Non-pigmented ciliary epithelial cell (primary cell): ENCODE data around the gene DCDC2C.

Experiments
- DNase-seq: peaks from one replicate; pipeline ENCODE4 v3.0.0-alpha.2; 2010; ENCODE audit warnings: low read depth

The DCDC2C gene

DNA sequence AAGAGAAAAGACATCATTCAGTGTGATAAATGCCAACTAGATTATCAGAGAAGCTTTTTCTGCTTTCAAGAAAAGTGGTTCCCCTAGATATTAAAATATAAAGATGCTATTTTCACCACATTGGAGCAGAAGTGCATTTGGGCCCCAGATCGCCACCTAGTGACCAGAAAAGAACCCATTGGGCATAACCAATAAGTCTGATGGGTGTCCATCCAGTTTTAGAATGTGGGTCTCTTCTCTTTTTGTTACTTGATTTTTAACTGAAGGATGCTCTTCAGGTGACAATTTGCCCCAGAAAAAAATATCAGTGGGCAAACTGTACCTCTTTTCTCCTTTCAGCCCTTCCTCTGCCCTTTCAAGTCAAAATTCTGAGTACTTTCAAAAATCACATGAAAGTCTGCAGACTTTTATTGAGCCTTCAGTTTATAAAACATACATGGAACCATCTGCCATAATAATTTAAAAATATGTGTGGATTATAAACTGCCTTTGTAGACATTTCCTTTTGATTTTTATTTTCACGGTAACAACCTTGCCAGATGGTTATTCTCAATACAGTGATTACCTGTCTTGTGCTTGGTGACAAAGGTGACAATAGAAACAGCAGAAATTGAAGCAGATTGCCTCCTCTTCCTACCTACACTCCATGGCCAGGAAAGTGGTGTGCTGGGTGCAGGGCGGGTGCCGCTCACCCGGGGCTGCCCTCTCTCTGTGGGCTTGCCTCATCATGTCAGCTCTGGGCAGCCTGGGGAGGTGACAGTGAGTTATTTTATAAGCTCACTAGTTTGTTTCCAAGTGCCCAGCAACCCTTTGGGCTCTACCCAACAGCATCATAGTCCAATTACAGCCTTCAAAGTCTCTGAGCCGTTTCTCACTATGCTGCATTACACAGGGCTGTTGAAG is 124.5 kb downstream of the DCDC2C start:
- peak; percentile 6 for DNase-seq

DNA sequence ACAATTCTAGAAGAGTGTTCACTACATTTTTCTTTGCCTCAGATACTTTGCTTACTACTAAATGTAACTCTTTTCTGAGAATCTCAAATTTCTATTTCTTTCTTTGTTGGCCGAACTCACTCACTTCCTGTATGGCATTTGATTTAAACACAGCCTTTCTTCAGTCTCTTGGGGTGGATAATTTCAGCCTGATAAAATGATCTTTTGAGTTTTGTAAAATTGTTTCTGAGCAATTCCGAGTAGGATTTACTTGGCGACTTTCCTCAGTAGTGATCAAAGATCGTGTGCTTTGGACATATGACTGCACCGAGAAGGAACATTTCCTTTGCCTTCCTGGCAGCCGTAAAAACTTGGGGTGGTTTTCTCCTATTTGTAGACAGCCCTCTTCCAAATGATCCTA is 127.4 kb downstream of the DCDC2C start:
- DNase-seq = no peak

DNA sequence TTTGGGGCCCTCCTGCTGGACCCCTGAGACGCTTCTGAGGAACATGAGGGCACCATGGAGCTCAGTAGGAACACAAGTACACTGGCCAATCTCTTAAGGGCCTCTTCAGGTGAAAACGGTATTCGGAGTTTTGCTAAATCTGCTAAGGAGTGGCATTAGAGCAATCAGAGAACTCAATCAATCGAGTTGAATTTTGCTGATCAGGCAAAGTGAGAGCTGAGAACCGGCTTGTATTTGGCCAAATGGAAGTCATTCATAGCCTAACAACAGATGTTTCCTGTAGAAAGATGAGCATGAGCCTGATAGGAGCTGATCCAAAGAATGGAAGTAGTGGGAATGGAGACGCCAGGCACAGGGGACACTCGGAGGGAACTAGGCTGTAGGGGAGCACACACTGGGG is 133.7 kb downstream of the DCDC2C start:
- DNase-seq = no peak

DNA sequence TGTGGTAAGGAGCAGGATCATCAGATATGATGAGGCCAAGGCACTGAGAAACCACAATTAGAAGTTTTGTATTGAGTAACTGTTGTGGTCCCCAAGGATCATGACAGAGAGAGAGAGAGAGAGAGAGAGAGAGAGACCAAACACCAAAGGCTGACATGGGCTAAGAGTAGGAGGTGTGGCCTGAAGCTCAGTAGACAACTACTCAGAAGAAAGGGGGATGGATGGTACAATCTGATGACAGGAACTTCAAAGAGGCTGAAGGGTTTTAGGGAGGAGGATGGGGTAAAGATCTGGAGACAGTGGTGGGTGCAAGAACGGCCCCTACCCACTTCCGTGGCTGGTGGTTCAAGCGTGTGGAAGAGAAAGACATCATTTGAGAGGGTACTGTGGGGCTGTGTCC is 135.0 kb downstream of the DCDC2C start:
- DNase-seq = no peak

DNA sequence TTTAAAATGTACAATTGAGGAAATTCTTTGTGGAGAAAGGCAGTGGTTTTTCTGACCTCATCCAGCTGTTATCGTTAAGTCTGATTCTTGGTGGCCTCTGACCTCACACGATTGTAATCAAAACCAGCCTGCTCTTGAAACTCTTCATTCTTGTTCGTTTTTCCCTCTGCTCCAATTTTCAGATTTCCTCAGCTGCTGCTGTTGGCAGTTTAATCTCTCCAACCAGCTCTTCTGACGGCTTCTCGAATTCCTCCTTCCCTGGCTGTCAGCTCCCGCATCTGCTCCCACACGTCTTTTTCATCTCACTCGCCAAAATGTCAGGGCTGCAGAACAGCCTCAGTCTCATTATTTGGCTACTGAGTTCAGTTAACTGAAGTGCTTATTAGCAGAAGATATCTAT is 136.1 kb downstream of the DCDC2C start:
- no peak for DNase-seq

DNA sequence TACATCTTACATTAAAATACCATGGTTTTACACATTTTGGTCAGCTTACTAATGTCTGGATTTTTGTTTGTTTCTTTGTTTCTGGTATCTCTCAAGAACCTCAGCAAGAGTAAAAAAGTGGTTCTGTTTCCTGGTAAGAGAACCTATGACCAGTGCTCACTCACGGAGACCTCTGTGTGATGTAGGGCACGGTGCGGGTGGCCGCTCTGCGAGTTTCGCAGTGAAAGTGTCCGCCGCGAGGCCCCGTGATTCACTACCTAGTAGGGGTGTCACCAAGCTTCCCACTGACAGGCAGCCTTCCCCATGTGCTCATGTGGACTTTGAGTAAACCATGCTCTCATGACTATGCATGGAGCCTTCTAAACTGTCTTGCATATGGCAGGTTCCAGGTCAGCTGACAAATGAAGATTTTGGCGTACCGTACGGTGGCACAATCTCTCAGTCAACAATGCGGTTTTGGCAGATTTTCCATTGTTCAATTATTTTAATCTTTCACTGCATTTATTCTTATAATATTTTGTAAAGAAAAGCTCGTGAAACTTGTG is 137.3 kb downstream of the DCDC2C start:
- DNase-seq = no peak

DNA sequence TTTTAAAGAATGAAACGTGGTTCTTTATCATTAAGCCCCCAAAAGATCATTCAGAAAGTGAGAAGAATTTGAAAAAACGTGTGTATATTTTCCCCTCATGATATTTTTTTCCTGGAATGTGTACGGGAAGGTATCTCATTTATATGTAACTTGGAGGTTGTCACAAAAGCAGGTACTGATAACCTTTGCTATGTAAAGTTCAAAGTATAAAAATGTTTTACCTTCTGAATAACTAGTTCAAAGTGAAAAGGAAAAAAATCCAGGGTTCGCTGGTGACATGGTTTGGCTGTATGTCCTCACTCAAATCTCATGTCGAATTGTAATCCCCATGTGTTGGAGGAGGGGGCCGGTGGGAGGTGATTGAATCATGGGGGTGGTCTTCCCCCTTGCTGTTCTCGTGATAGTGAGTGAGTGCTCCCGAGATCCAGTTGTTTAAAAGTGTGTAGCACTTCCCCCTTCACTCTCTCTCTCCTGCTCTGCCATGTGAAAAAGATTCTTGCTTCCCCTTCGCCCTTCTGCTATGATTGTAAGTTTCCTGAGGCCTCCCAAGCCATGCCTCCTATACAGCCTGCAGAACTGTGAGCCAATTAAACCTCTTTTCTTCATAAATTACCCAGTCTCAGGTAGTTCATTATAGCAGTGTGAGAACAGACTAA is 144.2 kb downstream of the DCDC2C start:
- no peak for DNase-seq

DNA sequence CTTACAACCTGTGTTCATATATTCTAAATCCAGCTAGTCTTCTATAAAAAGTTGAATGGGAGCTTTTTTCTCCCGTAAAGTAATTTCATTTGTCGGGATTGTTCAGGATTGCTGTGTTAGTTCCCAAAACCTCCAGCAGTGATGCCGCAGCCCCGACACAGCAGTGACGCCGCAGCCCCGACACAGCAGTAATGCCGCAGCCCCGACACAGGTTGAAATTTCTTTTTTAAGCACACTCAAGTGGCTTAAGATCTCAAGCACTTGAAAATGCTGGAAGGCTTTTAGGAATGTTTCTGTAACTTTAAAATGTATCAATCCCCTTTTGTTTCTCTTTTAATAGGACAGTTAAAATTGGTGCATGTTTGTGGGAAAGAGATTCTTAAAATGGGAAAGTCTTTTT is 145.4 kb downstream of the DCDC2C start:
- no peak for DNase-seq

DNA sequence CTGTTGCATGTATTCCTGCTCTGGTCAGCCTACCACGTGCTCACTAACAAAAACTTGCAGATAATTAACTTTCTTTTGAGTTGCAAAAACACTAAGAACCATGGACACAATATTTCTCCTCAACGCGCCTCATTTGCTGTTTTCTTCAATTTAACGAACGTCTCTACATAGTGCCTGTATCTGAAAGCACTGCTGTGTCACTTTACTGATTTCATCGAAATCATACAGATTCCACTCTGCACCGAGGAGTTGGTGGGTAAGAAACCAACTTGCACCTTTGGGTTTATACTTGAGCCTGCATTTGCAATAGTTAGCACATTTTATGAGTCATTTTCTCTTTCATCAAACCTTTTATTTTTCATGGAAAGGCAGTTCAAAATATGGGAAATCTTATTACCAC is 145.8 kb downstream of the DCDC2C start:
- no peak for DNase-seq

DNA sequence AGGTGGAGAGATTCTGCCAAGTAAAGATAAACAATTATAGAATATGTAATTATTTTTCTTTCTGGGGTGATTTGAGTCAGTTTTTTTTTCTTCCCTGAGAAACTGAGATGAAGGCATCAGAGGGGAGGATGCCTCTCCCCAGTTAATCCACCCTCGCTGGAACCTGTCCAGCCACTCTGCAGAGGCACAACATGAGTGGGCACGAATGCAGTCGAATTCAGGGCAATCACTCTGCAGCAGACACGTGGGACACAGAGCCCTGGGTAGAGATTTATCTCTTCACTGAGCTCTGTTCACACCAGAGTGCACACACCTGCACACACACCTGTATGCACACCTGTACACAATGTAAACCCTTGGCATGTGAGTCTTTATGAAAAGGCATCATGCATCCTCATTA is 154.2 kb downstream of the DCDC2C start:
- DNase-seq = no peak

DNA sequence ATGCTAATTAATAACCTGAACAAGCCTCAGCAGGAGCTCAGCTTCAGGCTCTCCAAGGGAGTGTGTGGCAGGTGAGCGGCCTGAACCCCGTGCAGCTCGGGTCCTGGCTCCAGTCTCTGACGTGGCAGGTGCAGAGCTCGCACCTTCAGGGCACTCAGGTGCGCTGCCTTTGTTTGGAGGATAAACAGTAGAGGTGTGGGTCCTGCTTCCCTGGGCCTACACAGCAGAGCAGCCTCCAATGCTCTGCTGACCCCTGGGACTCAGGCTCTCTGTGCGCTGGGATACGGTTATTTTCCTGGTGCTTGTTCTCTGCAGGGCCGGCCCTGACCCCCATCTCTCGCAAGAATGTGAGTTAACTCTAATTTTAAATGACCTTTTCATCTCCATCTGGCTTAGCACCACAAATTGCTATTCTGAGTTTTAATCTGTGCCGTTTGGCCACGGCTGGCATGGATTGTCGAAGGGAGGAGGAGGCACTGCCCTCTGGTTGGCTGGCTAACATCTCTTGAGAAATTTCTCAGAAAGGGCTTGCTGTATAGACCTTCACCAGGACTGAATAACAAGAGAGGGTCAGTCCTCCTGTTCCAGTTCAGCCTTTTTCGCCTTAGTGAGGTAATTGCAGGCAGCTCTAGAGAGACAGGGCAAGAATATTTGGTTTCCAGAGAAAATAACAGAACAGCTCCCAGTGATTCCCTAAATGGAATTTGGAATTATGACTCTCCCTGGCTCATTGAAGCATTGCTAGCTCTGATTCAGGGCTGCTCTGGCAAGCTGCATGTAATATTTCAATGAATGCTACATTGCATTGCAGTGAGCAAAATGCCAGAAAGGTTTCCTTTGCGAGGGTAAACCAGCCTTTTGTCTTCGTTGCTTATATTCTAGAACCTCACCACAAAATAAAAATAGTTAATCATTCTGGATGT is 161.8 kb downstream of the DCDC2C start:
- DNase-seq = no peak

DNA sequence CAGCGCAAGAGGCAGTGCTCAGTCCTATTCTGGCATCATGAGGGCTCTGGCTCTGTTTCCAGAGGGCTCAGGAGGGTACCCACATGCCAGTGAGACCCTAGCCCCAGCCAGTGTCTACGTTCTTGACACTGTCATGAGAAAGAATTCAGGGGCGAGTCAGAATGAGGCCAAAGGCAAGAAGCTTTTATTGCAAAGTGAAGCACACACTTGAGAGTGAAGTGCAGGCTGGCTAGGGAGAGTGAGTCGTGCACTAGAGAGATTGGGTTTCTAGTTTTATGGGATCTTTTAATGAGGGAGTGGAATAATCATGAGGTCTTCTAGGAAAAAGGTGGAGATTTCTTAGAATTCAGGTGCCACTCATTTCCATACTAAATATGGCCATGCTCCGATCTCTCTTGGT is 164.1 kb downstream of the DCDC2C start:
- DNase-seq = no peak

DNA sequence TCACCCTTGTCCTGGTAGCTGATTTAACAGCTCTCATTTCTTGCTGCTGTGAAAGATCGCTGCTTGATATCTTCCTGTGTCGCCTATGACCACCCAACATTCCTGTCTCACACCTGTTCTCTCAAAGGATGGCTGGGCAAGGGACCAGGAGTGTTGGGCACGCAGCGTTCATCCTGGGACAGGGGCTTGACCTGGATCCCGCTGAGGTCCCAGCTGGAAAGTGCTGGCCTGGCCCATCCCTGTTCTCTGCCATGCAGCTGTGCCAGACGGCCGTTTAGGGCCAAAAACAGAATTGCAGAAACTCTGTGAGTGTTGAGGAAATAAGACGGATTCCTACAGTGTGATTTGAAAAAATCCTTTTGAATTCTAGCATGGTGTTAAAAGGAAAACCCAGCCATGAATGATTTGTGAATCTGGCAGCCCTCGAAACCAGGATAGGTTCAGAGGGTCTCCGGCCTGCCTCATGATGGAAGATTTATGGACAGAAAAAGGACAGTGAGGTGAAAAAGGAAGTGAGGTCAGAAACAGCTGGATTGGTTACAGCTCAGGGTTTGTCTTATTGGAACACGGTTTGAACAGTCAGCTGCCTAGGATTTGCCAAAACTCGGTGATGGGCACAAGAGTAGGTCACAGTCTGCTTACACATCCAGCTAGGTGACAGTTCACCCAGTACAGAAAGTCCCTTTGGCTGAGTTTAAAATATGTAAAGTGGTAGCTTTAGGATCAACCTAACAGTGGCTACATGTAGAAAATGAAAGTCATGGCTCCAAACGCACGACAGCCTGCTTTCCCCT is 164.8 kb downstream of the DCDC2C start:
- DNase-seq = no peak

DNA sequence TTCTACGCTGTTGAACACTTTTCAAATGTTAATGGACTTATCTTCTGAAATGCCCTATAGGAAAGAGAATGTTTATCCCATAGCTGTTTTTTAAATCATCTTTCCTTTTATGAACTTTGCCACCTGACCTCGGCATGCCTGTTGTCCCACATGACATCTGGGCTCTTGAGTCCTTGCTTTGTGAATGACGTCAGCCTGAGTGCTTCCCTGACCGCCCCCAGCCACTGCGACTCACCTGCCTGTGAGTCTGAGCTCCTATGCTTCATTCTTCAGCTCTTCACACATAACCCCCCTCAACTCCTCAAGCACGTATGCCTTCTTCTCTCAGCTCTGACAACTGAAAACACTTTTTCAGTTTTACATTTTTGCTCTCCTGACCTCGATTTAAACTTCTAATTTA is 166.8 kb downstream of the DCDC2C start:
- no peak for DNase-seq

DNA sequence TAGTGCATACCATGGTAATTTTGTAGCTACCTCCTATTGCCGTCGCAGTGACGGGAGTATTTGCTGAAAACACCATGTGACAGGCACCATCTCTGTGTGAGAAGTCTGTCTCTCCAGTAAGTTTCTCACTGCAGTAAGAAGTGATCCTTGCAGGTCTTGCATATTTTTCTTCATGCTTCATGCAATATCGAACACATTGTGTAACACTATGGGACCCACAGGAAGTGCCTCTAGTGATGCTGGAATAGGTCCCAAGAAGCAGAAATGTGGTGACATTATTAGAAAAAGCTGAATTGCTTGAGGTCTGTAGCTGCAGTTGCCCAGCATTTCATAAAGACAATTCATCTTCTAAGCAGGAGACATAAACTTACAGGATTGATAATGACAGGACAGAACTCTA is 167.6 kb downstream of the DCDC2C start:
- DNase-seq = no peak

DNA sequence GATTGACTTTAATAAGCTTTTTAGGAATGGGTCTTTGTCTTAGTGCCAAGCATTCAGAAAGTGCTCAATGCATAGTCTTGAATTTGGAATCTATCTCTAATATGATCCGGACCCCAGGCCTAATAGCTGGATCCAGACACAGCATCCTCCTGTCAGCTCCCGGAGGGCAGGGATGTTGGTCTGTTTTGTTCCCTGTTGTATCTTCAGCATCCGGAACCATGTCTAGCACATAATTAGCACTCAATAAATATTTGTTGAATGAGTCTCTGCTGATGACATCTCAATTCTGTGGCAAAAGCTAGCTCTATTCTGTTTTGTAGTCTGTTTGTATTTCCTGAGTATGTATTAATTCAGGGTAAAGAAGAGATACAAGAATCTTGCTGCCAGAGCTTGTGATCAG is 169.1 kb downstream of the DCDC2C start:
- no peak for DNase-seq

DNA sequence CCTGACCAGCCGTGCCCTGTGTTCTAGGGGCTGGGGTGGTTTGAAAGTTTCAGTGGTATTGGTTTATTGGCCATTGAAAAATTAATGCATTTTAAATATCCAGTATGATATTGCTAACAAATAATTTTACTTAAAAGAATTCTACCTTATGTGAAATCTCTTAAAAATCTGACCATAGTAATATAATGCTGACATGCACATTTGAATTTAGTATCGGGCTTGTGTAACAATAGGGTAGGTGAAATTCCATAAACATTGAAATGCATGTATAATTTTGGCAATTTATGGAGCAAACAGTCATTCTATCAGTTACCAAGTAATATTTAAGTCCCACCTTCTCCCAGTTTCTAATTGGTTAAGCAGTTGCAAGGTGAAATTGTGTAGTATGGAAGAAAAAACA is 170.5 kb downstream of the DCDC2C start:
- DNase-seq = no peak

DNA sequence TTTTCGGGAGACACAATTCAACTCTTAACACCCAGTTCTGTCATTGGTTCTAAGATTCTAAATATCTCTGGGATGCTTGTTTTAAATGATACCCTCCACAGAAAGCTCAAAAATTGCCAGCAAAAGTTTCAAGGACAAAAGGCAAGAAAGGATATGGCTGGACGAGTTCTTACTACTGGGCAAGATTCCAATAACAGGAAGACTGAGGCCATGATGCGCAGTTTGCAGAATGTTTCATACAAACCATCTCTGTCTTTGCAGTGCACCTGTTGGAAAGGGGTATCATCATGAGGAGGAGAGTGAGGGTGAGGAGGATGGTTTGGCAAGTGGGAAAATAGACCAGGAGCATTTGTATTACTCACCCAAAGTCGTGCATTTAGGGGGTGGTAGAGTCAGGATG is 172.8 kb downstream of the DCDC2C start:
- DNase-seq = no peak

DNA sequence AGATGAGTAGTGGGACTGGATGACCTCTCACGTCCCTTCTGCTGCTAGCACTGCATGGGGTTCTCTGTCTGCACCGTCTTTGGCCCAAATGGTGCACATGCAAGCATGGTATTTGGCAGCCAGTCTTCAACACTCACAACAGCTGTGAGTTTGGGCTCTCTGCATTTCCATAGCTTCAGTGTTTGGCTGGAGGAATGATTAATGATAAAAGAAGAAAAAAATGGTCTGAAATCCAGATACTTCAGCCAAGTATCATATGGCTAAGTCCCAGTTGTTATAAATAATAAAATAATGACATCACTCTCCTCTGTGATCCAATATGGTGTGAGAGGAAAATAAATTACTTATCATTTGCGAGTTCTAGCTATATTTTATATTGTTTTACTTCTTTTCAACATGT is 173.3 kb downstream of the DCDC2C start:
- DNase-seq = no peak

DNA sequence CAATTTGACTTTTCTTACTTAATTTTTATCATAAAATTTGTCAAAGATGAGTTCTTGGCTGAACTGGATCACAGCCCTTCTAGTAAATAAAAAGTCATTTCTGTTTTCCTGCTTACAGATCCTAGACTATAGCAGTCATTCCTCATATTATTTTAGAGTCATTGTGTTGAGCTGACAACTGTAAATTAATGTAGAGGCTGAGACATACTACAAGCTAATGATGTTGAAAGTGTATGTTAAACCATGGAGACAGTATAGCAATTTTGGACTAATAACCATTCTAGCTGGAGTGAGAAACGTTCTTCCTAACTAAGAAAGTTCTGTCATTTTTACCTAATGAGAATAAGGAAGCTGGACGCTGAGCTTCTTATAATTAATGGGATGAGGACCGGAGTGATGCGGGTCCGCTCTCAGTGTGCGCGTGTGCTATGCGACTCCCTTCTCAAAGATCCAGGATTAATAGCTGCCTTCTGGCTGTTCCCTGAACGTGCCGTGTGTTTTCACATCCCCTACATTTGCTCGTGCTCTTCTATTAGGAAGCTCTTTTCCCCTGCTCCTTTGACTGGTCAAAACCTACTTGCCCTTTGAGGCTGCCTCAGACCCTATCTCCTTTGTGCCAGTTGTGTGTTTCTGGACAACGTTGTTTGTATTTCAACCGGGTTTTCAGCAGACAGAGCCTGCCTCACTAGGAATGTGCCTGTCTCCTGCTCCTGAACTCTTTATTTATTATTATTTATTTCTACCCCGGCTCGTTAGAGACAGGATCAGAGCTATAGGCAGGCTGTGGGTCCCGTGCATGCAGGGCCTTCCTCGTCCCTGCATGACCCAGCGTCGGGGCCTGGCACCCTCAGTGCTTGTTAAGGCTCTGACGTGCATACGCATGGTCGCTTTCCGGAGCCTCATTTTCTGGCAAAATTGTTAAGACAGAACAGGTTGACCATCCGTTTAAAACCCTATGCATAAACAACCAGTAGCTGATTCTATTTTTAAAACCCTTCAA is 182.6 kb downstream of the DCDC2C start:
- DNase-seq = no peak
